H1 (cell line): ENCODE results near the gene KCNK7. TPM values are rescaled to one million over a fixed set of nuclear protein-coding genes. Genes with fewer than 3 reads are reported as not detected.

Experiments
- BACH1 ChIP-seq: IDR thresholded peaks from 2 replicates; pipeline ENCODE4 v1.6.1; 2012; ENCODE audit warnings: low read length, improper control_type of control experiment
- CHD7 ChIP-seq: fragments of 300-600 bp; sonication (generic); IDR thresholded peaks from 2 replicates; pipeline ENCODE4 v1.7.1; 2012; ENCODE audit warnings: low read length, moderate library complexity, mild to moderate bottlenecking, inconsistent platforms; ENCODE audit not compliant: insufficient replicate concordance
- PHF8 ChIP-seq: fragments of 200-600 bp; sonication (generic); conservative IDR thresholded peaks from 2 replicates; pipeline ENCODE4 v1.7.1; 2012; ENCODE audit warnings: low read depth, mild to moderate bottlenecking, inconsistent platforms, low read length, moderate library complexity
- RAD21 ChIP-seq, 2 experiments: IDR thresholded peaks in 1 of 2; conservative IDR thresholded peaks in 1 of 2; 2 replicates each; pipeline ENCODE4 v1.6.1; 2011; ENCODE audit warnings: low read depth in 2 of 2, low read length in 2 of 2, improper control_type of control experiment in 1 of 2, inconsistent platforms in 1 of 2, mild to moderate bottlenecking in 1 of 2, moderate library complexity in 1 of 2
- YY1 ChIP-seq: IDR thresholded peaks from 2 replicates; pipeline ENCODE4 v1.6.1; 2011; ENCODE audit warnings: low read depth, mild to moderate bottlenecking, low read length
- polyA plus RNA-seq, 7 experiments: library from polyadenylated mRNA; depleted of rRNA in 3 of 7; stranded (reverse) in 5 of 7; unstranded in 2 of 7; fragments of >200 nt in 5 of 7; fragments of 200-250 nt in 2 of 7; gene quantifications; 1 replicate in 5 of 7; 2 replicates in 1 of 7; 4 replicates in 1 of 7; pipeline versions ENCODE4 v1.2.1 to v1.2.3, GENCODE V29; 2011 to 2013; ENCODE audit warnings: missing spikeins in 2 of 7, mixed read lengths in 2 of 7
- total RNA-seq: library from RNA; stranded (reverse); fragmentation: NEBNext Ultra II Directional; extraction: Animal tissue kit (Norgen Biotek cat#: 25700); gene quantifications from 2 replicates; pipeline ENCODE4 v1.2.1, GENCODE V29; 2021

Gene KCNK7
- total and polyA plus RNA-seq, 2 of the 8 experiments (the other 6 are each of a cell fraction or from before 2014, with no cell fraction given) = 0.74 to 1.0 TPM

DNA sequence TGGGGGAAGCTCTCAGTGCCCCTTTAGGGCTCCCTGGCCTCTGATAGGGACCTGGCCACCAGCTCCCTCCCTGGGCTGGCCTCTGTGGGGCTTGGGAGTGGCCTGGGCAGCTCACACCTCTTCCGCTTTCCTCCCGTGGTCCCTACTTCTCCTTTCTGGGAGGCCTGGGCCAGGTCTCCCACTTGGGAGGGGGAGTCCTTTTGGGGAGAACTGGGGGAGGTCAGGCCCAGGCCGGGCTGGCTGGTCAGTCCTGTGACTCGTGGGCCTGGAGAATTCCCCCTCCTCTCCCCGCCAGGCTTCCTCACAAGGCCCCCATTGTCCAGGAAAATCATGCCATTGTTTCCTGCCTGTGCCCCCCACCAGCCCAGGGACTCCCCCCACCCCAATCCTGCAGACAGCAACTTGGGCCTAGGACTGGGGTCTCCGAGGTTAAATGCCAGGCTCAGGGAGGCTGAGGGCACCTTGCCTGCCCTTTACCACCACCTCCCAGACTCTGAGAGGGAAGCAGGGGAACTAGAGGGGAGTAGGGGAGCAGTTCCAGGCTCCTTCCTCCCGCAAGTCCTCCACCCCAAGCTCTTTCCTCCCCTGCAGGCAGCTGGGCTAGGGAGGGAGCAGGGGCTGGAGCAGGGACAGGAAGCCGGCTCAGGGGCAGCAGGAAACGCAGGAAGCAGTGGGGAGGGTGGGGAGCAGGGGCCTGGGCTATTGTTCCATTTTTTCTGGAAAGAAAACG, 15.6 kb upstream of the KCNK7 start (continued):
- TF ChIP-seq YY1 = no peak
- TF ChIP-seq CHD7 = no peak
- TF ChIP-seq PHF8 = no peak
- no peak for TF ChIP-seq BACH1
- no peak for TF ChIP-seq RAD21 (IDR thresholded peaks at IDR 0.05 in 1 of 2, conservative IDR thresholded peaks at IDR 0.05 in 1 of 2; ENCODE audit: low read depth in 2 of 2, low read length in 2 of 2)
